ENCODE results near the gene ESD.
"Not testable (repeated sequence)": the region's sequence is repeated elsewhere in the genome, so short reads cannot be mapped to it uniquely, and the experiment has no call there.

The ESD gene

DNA sequence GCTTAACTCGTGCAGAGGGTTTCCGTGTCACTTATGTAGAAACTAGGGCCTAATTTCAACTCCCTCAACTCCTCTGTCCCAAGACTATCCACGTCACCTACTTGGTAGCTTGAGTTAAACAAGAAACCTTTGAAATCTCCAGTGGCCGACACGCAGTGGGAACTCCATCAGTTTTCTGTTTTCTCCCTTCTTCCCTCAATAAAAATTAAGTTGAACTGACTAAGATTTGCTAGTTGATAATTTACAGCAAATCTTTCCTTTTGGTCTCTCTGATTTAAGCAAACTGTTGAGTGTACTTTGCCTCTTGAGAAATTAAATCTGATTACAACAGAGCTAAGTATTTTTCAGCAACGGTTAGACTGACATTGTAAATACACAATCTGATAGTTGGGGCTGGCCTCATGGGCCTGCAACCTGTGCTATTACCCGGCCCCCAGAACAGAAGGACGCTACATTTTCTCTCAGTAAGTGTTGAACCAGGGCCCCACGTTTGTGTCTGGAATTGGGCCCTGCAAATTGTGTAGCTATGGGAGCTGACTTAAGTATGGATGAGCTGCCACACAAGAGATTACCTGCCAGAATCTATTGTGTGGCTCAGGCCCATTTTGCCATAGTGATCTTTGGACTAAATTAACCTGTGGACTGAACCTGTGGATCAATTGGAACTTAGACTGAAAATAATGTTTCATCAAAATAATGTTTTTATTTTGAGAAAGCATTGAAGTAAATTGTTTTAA is 708 bp upstream of the ESD start:
- DNase-seq: peak in 4 of 42 donors; percentile 1 to 11 (median 6)
- intact Hi-C loops (cut with DNase I): no loop called here

DNA sequence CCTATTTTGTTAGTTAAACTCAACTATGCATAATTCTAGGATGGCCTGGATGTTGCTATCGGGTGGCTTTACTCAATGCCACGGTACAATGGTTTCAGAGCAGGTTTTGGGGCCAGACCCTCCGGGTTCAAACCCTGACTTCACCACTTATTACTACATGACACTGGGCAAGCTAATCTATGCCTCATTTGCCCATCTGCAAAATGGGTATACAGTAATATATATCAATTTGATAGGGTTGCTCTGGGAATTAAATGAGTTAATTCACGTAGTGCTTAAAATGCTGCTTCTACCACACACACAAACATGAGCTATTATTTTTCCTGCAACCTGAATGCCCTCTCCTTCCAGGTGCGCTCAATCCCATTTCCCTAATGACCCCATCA is 839 bp downstream of the ESD start:
- DNase-seq: no peak
- intact Hi-C loops (cut with DNase I): no loop called here

DNA sequence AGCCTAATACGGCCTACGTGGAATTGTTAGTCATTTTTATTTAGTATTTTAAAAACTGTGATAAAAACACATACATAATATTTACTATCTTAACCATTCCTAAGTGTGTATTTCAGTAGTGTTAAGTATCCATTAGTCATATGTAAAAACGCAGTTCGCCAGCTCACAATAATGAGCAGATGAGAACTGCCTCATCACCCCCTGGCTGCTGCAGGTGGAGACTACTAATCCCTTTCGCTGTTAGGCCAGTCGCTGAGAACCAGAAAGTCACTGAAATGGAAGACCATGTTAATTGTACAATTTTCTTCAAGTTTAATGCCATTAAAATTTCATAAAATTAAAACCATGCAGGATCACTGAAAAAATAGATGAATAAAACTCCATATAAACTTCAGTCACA is 1.6 kb downstream of the ESD start:
- no peak for DNase-seq
- intact Hi-C loops (cut with DNase I): no loop called here

DNA sequence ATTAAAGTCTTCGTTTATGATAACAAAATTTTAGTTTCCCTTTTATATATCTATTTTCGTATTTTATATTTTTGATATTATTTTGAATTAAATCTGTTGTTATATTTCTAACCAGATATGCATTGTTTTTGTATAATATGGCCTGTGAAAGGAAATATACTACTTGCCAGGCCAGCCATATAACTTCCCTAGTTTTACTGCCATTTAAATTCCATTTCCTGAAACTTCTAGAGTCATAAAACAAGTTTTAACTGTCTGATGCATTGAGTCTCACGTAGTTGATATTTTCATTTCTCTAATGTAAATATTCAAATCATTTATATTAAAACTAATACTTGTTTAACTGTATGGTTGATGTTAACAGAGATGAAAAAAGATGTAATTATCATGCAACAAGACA is 13.5 kb downstream of the ESD start:
- DNase-seq: no peak
- intact Hi-C loops (cut with DNase I): no loop called here

DNA sequence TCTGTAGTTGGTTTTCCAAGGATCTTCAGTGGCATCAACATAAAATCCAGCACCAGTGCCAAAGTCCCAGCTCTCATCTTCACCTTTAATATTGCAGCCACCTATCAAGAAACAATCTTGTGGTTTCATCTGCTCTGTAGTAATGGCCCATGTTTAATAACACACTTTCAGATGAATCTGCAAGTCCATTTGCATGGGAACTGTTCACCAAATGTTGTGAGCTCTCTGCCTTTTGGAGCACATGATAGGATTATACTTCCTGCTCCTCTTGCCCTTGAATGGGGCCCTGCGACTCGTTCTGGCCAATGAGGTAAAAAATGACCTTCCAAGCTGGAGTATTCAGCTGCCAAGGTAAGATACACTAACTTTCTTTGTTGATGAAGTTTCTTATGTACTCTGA is 14.3 kb downstream of the ESD start:
- intact Hi-C loops (cut with DNase I): no loop called here
- no peak for DNase-seq

DNA sequence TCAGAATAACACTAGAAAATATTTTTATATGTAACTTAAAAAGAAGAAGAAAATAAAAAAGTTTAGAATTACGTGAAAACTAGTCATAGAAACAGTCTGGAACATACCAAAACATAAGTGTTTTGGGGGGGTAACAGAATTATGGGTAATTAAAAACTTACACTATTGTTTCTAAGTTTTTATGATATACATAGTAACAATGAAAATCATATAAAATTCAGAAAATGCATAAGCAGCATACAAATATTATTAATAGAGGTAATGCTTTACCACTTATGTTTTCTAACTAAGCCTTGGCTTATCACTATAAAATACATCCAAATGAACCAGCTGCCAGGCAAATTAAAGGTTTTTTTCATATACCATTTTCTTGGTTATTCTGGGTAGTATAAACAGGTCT is 14.9 kb downstream of the ESD start:
- DNase-seq: no peak
- intact Hi-C loops (cut with DNase I): no loop called here

DNA sequence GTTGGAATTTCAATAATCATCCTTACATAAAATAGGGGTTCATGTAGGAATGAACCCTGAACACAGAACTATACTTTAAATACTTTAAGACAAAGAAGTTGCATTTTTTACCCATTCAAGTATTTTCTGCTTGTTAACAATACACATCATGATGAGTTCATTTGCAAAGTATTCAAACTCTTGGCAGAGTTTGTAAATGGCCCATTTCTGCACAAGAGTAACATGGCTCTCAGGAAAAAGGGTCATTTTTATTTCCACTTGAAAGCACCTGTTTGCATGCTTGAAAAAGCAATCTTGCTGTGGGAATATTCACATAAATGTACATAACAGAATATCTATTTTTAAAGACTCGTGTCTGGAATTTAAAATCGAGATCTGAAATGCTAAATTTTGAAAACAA is 18.1 kb downstream of the ESD start:
- intact Hi-C loops (cut with DNase I): no loop called here

DNA sequence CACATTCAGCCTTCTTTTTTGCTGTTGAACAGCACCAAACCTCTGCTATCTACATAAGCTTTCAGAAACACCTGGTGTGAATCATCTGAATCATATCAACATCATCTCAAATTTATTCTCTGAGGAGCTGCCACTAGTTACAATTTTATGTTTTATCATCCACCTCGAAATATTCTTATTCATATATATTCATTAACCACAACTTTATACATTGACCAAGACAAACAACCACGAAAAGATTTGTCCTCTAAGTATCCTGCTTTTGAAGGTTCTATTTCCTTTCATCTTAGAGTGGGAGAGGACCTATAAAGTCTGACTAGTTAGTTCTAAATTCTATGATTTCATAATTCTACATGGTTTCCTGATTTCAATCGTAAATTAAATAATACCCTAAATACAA is 18.9 kb downstream of the ESD start:
- DNase-seq: no peak
- intact Hi-C loops (cut with DNase I): no loop called here

More for the DNA sequence above, 18.1 kb downstream of the ESD start:
- DNase-seq: no peak

DNA sequence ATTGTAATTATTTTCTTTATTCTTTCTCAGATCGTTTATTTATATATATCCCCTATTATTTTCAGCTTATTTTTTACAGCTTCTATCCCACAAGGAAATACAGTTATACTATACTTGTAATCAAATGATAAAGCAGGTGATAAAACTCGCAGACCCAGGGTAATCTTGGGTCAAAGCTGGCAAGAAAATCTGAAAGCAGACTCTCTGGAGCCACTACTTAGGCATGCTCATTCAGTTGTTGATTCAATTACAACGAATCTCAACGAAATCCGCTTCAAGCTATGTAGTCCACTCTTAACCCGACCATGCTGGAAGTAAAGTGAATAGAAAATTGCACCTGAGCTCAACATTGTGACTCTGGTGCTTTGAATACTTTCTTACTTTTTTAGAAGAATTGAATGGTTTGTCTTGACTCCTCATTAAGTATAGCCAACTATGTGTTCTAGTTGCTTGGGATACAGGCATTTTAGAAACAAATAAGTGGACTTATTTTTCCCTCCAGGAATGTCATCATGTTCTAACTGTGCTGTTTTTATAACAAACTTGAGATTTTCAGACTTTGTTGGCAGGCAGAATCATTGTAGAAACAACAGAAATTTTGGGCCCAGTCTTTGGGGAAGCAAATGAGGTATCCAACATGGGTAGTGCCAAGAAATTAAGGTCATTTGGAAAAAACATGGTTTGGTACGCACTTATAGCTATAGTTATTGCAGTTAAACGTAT is 21.4 kb downstream of the ESD start:
- DNase-seq: no peak
- intact Hi-C loops (cut with DNase I): no loop called here

DNA sequence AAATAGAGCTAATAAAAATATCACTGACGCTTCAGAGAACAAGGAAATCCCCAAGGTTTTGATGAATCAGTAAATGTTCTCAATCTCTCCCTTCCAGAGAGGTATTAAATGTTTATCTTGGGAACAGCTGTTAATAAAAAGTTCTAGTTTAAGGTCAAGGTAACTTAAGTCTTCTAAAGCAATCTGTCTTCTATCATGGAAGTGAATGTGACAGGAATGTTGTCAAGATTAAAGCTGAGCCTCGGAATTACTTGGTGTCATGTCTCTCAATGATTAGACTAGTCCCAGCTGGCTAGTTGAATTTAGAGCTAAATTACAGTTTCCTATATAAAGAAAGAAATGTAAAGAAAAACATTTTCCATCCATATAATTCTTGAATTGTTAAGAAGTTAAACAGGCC is 23.4 kb downstream of the ESD start:
- no peak for DNase-seq
- intact Hi-C loops (cut with DNase I): no loop called here

DNA sequence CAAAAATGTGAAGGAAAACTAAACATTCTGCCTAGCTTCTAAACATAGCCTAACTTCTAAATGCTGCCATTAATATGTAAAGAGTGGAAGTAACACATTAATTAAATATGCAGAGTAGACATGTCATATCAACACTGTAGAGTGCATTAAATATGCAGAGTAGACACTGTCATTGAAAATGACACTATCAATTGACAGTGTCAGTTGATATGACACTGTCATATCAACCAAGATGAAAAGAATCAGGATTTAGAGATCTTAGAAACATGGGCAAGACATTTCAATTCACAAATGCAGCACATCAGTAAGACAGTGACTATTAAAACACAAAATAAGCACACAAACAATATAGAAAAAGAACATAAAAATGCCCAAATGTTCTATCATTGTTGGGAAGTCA is 25.3 kb downstream of the ESD start:
- intact Hi-C loops (cut with DNase I): no loop called here
- no peak for DNase-seq

DNA sequence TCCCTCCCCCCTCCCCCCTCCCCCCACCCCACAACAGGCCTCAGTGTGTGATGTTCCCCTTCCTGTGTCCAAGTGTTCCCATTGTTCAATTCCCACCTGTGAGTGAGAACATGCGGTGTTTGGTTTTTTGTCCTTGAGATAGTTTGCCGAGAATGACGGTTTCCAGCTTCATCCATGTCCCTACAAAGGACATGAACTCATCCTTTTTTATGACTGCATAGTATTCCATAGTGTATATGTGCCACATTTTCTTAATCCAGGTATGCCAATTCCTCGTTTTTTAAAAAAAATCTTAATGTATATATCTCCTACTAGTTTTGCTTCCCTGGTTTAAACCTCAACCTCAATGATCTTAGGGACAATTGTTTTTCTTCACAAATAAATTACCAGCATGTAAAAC is 27.0 kb downstream of the ESD start:
- DNase-seq; intact Hi-C loops (cut with DNase I): not testable (repeated sequence)

DNA sequence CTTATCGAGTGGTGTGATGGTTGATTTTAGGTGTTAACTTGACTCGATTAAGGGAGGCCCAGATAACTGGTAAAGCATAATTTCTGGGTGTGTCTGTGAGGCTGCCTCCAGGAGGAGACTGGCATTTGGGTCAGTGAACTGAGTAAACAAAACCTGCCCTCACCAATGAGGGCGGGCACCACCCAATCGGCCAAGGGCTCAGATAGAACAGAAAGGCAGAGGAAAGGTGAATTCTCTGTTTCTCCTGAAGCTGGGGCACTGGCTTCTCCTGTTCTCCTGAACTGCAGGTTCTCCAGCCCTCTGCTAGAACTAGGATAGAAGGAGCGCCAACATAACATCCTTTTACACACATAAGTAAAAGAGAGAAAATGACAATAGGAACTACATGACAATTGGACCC is 35.1 kb downstream of the ESD start:
- no peak for DNase-seq
- intact Hi-C loops (cut with DNase I): no loop called here

DNA sequence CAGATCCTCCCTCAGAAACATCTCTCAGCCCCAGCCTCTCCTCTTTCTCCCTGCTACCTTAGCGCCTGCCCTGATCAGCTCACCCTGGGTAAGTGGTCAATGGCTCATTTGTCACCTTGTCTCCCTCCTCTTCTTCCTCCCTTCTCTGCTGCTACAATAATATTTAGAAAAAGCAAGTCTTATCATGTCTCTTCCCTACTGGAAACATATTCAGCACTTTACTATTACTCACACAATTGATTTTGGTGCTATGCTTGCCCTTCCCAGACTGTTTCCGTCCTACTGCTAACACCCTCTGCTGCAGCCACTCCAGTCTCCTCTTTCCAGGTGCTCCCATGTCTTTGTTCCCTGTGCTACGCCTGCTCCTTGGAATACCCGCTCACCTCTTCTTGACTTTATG is 35.8 kb downstream of the ESD start:
- intact Hi-C loops (cut with DNase I): no loop called here
- no peak for DNase-seq

DNA sequence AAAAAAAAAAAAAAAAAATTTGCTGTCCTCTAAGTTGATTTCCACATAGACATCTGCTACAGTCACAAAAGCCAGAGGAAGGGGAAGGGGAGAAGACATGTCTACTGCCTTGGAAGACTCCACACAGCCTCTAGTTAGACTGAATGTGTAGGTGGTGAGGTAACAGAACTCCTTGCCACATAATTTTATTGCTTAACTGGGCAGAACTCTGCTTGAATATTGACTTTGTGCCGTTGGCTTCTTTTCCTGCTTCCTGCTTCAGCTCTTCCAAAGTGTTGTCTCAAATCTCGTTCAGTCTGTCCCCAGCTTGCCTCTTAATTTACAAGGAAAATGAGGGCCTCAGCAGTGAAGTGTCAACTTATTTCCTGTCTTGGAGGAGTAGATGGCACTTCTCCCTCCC is 37.1 kb downstream of the ESD start:
- intact Hi-C loops (cut with DNase I): no loop called here
- no peak for DNase-seq

DNA sequence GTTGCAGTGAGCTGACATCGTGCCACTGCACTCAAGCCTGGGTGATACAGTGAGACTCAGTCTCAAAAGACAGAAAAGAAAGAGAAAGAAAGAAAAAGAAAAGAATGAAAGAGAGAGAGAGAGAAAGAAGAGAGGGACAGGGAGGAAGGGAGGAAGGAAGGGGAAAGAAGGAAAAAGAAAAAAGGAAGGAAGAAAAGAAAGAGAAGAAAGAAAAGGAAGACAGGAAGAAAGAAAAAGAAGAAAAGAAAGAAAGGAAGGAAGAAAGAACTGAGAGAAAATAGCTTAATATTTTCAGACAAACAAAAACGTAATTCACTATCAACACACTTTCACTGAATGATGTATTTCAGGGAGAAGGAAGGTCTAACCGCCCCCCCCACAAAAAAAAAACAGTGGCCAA is 39.3 kb downstream of the ESD start:
- intact Hi-C loops (cut with DNase I): no loop called here

DNA sequence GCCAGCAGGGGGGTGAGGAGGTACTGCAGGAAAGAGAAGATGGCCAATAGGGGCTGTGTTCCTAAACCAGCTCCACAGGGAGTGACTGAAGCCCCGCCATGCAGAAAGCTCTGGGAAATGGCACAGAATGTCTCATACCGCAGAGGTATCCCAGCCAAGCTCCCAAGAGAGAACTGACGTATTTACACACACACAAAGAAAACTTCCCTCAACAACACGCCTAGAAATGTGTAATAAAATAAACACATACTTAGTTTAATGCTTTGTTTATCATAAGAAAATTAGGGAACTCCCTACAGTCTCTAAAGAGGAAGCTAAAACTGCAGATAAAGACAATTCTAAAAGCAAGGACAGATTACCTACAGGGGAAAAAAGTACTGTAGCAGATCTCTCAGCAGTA is 40.0 kb downstream of the ESD start:
- intact Hi-C loops (cut with DNase I): no loop called here
- no peak for DNase-seq

More for the DNA sequence above, 39.3 kb downstream of the ESD start:
- DNase-seq: no peak

DNA sequence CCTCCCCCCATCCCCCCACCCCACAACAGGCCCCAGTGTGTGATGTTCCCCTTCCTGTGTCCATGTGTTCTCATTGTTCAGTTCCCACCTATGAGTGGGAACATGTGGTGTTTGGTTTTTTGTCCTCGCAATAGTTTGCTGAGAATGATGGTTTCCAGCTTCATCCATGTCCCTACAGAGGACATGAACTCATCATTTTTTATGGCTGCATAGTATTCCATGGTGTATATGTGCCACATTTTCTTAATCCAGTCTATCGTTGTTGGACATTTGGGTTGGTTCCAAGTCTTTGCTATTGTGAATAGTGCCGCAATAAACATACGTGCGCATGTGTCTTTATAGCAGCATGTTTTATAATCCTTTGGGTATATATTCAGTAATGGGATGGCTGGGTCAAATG is 41.5 kb downstream of the ESD start:
- DNase-seq; intact Hi-C loops (cut with DNase I): not testable (repeated sequence)

DNA sequence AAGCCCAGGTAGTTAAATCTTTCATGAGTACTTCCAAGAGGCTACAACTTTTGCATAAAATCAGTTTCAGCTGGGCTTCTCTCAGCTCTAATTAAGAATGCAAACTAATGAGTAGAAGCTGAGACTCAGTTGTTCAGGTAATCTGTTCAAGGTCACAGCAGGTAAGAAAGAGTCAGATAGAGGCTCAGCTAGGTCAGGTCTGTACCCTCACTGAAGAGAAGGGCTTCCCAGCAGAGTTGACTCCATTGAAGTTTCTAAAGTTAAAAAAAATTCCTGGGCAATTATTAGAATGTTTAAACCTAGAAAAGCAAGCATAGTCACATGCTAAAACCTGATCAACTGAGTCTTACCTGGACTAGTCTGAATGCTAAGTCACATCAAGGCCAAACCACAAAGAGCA is 42.1 kb downstream of the ESD start:
- DNase-seq: no peak
- intact Hi-C loops (cut with DNase I): no loop called here

DNA sequence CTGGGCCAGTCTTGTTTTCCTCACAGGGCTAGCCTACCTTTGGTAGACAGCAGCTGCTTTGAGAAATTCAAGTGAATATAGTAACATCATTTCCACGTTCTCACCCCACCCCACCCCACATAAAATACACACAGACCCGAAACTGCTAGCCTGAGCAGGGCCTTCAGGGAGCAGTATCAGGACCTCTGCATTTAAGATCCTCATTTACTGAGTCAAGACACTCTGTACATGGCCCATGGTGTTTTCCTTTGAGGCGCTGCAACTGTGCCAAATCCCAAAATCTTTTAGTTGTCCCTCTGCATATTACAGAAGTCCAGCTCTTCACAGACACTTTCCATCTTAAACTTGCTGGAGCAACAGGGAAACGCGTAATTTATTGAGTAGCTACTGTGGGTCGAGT is 43.0 kb downstream of the ESD start:
- intact Hi-C loops (cut with DNase I): no loop called here
- no peak for DNase-seq

DNA sequence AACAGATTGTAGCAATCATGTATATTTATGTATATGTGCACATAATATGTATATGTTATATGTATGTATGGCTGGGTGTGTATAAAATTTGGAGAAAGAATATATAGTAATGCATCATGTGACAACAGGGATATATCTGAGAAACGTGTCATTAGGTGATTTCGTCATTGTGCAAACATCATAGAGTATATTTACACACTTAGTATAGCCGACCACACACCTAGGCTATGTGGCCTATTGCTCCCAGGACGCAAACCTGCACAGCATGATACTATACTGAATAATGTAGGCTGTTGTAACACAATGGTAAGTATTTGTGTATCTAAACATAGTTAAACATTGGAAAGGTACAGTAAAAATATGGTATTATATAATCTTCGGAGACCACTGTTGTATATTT is 43.8 kb downstream of the ESD start:
- intact Hi-C loops (cut with DNase I): no loop called here
- DNase-seq: no peak
